ENCODE results near the gene RBPJ.

The RBPJ gene

DNA sequence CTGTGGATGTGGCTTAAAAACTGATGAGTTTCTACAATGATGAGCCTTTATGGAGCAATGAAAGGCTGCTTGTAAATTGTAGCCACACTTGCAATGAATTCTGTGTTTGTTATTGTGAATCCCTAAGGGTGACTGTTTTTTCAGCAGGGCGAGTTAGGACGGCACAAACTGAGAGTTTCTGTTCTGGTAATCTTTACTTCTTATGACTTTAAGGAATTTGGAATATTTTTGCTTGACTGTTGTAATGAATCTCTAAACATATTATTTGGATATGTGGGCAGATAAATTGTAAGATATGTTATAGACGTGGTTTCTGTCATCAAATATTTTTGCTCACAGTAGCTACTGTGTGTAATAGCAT, 22.2 kb downstream of the RBPJ start:
- DNase-seq (ENCODE audit: extremely low spot score), result no peak
- TF ChIP-seq, protein P1, sequence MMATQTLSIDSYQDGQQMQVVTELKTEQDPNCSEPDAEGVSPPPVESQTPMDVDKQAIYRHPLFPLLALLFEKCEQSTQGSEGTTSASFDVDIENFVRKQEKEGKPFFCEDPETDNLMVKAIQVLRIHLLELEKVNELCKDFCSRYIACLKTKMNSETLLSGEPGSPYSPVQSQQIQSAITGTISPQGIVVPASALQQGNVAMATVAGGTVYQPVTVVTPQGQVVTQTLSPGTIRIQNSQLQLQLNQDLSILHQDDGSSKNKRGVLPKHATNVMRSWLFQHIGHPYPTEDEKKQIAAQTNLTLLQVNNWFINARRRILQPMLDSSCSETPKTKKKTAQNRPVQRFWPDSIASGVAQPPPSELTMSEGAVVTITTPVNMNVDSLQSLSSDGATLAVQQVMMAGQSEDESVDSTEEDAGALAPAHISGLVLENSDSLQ (IDR thresholded peaks at IDR 0.05), result no peak
- TF ChIP-seq ARNT (IDR thresholded peaks at IDR 0.05) (no peak), CTBP1 (IDR thresholded peaks at IDR 0.05; ENCODE audit: borderline replicate concordance) (no peak), TARDBP (IDR thresholded peaks at IDR 0.05) (no peak), BHLHE40 (IDR thresholded peaks at IDR 0.05; ENCODE audit: borderline replicate concordance) (no peak), ZNF384 (IDR thresholded peaks at IDR 0.05) (no peak), HDGF (IDR thresholded peaks at IDR 0.05; ENCODE audit: borderline replicate concordance) (no peak), FOXK2 (IDR thresholded peaks at IDR 0.05) (no peak), L3MBTL2 (conservative IDR thresholded peaks at IDR 0.05) (no peak), FOXM1 (IDR thresholded peaks at IDR 0.05; ENCODE audit: borderline replicate concordance) (no peak), LEF1 (IDR thresholded peaks at IDR 0.05; ENCODE audit: borderline replicate concordance) (no peak), SP1 (IDR thresholded peaks at IDR 0.05) (no peak), SUZ12 (IDR thresholded peaks at IDR 0.05) (no peak), FOXA1 (IDR thresholded peaks at IDR 0.05) (no peak), ELF4 (IDR thresholded peaks at IDR 0.05) (no peak), NFRKB (IDR thresholded peaks at IDR 0.05) (no peak)
- ChIA-PET POLR2A (no interaction called here), CTCF (interaction anchor here (1.5 kb wide), 1 partner anchor 13 kb away, joined by 4 read pairs; no protein-coding TSS in a partner anchor)

DNA sequence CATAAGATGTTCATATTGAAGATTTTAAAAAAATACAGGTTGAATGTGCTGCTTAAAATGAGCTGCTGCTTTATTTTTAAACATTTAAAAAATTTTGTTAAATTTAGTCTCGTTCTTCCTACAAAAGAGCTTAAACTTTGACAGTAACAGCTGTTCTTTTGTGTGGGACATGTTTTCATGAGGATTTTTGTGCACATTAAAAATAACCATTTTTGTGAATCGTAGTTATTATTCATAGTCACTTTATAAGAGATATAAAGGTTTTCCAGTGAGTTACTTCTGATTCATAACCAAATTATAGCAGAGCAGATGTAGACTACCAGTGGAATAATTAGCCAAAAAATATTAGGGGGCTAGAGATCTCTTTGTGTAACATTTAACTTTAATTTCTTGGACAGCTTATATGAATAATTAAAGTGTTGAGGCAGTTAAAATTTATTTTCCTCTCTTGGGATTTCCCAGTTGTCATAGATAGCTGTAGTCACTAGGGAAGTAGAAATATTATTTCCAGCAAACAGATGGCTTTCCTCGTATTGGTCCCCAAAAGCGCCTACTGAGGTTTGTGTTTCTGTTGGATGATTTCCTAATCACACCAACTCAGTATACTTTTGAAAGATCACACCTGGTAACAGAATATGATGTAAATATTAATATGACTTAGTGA, 24.2 kb downstream of the RBPJ start:
- POLR2A ChIA-PET, result no interaction called here
- DNase-seq (ENCODE audit: extremely low spot score), result no peak
- TF ChIP-seq L3MBTL2 (conservative IDR thresholded peaks at IDR 0.05) (no peak), SP1 (IDR thresholded peaks at IDR 0.05) (no peak), ZNF384 (IDR thresholded peaks at IDR 0.05) (no peak), CTBP1 (IDR thresholded peaks at IDR 0.05; ENCODE audit: borderline replicate concordance) (no peak), NFRKB (IDR thresholded peaks at IDR 0.05) (no peak), FOXK2 (IDR thresholded peaks at IDR 0.05) (no peak), FOXM1 (IDR thresholded peaks at IDR 0.05; ENCODE audit: borderline replicate concordance) (no peak), TARDBP (IDR thresholded peaks at IDR 0.05) (no peak), LEF1 (IDR thresholded peaks at IDR 0.05; ENCODE audit: borderline replicate concordance) (no peak), FOXA1 (IDR thresholded peaks at IDR 0.05) (no peak)
- TF ChIP-seq, protein P1 (IDR thresholded peaks at IDR 0.05), result no peak
- CTCF ChIA-PET, result interaction anchor here (1.7 kb wide), 1 partner anchor 15 kb away, joined by 9 read pairs; no protein-coding TSS in a partner anchor

DNA sequence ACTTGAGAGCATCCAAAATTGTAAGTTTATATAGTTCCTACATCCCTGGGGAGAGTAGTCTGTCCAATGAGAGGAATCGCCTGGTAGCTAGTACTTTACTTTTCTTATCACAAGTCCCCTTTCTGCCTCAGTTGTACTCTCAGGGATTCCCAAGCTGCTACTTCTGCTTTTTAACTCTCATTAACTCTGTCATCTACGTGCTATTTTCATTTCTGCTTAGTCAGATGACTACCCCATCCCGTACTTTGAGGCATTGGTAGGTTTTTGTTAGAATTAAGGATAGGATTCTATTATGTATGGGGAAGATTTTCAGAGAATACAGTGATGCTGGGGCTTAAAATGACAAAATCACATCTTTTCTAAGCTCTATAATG, 24.7 kb downstream of the RBPJ start:
- TF ChIP-seq TARDBP (IDR thresholded peaks at IDR 0.05) (no peak), FOXM1 (IDR thresholded peaks at IDR 0.05; ENCODE audit: borderline replicate concordance) (no peak), CTBP1 (IDR thresholded peaks at IDR 0.05; ENCODE audit: borderline replicate concordance) (no peak), SP1 (IDR thresholded peaks at IDR 0.05) (no peak), NFRKB (IDR thresholded peaks at IDR 0.05) (no peak), L3MBTL2 (conservative IDR thresholded peaks at IDR 0.05) (no peak), SUZ12 (IDR thresholded peaks at IDR 0.05) (no peak), ARNT (IDR thresholded peaks at IDR 0.05) (no peak), ZNF384 (IDR thresholded peaks at IDR 0.05) (no peak), FOXA1 (IDR thresholded peaks at IDR 0.05) (no peak), ELF4 (IDR thresholded peaks at IDR 0.05) (no peak), HDGF (IDR thresholded peaks at IDR 0.05; ENCODE audit: borderline replicate concordance) (no peak), BHLHE40 (IDR thresholded peaks at IDR 0.05; ENCODE audit: borderline replicate concordance) (no peak), FOXK2 (IDR thresholded peaks at IDR 0.05) (no peak)
- TF ChIP-seq, protein P1 (IDR thresholded peaks at IDR 0.05), result no peak
- ChIA-PET POLR2A (no interaction called here), CTCF (interaction anchor here (1.7 kb wide), 1 partner anchor 15 kb away, joined by 9 read pairs; no protein-coding TSS in a partner anchor)
- no peak for DNase-seq (ENCODE audit: extremely low spot score)

DNA sequence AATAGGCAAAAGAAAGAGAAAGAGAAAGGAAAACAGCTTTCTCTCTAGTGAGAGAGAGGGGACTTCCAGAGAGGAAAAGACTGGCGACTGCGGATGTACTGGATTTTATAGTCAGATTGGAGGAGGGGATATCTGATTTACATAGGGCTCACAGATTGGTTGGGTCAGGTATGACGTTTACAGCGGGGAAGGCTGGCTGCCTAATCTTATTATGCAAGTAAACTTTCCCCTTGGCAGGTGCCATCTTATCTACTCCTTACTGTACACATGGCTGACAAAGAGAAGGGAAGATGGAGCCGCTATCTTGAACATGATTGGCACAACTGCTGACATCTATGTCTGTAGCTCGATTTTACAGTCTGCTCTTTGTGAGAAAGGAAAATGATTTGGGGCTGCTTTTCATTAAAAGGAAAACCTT, 25.4 kb downstream of the RBPJ start:
- ChIA-PET POLR2A (no interaction called here), CTCF (interaction anchor here (1.7 kb wide), 1 partner anchor 16 kb away, joined by 9 read pairs; no protein-coding TSS in a partner anchor)
- DNase-seq (ENCODE audit: extremely low spot score), result no peak
- no peak for TF ChIP-seq SUZ12 (IDR thresholded peaks at IDR 0.05)
- no peak for TF ChIP-seq ZNF384 (IDR thresholded peaks at IDR 0.05)
- no peak for TF ChIP-seq L3MBTL2 (conservative IDR thresholded peaks at IDR 0.05)
- no peak for TF ChIP-seq SP1 (IDR thresholded peaks at IDR 0.05)
- no peak for TF ChIP-seq BHLHE40 (IDR thresholded peaks at IDR 0.05; ENCODE audit: borderline replicate concordance)
- TF ChIP-seq, protein P1 (IDR thresholded peaks at IDR 0.05), result no peak
- TF ChIP-seq FOXM1 (IDR thresholded peaks at IDR 0.05; ENCODE audit: borderline replicate concordance), result no peak
- TF ChIP-seq FOXK2 (IDR thresholded peaks at IDR 0.05), result no peak
- no peak for TF ChIP-seq HDGF (IDR thresholded peaks at IDR 0.05; ENCODE audit: borderline replicate concordance)
- no peak for TF ChIP-seq FOXA1 (IDR thresholded peaks at IDR 0.05)
- no peak for TF ChIP-seq ARNT (IDR thresholded peaks at IDR 0.05)
- TF ChIP-seq TARDBP (IDR thresholded peaks at IDR 0.05), result no peak
- no peak for TF ChIP-seq ELF4 (IDR thresholded peaks at IDR 0.05)
- no peak for TF ChIP-seq NFRKB (IDR thresholded peaks at IDR 0.05)
- TF ChIP-seq LEF1 (IDR thresholded peaks at IDR 0.05; ENCODE audit: borderline replicate concordance), result no peak
- TF ChIP-seq CTBP1 (IDR thresholded peaks at IDR 0.05; ENCODE audit: borderline replicate concordance), result no peak

DNA sequence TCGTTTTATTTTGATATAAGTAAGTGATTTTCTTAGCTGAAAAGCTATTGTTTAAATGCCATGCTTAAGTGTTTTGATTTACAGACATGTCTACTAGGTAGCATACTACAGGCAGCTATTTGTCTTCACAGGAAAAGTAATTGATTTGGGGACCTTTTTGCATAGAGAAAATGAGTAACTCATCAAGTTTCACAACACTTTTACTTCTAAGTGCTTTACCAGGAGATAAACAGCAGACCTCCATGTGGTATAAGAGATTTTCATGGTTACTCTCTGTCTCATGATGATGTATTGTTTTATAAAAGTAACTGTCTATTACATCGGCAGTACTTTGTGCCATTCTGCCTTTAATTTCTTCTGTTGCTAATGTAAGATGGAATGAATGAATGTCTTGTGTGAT, 28.7 kb downstream of the RBPJ start:
- ChIA-PET CTCF (interaction anchor here (1.3 to 2.8 kb wide), 2 partner anchors 20 to 149 kb away, joined by 3 to 6 read pairs; no protein-coding TSS in a partner anchor), POLR2A (no interaction called here)
- DNase-seq (ENCODE audit: extremely low spot score), result no peak
- TF ChIP-seq ZNF384 (IDR thresholded peaks at IDR 0.05) (no peak), FOXA1 (IDR thresholded peaks at IDR 0.05) (no peak), BHLHE40 (IDR thresholded peaks at IDR 0.05; ENCODE audit: borderline replicate concordance) (no peak), CTBP1 (IDR thresholded peaks at IDR 0.05; ENCODE audit: borderline replicate concordance) (no peak), TARDBP (IDR thresholded peaks at IDR 0.05) (no peak), L3MBTL2 (conservative IDR thresholded peaks at IDR 0.05) (no peak), SP1 (IDR thresholded peaks at IDR 0.05) (no peak), HDGF (IDR thresholded peaks at IDR 0.05; ENCODE audit: borderline replicate concordance) (no peak), ARNT (IDR thresholded peaks at IDR 0.05) (no peak), NFRKB (IDR thresholded peaks at IDR 0.05) (no peak), LEF1 (IDR thresholded peaks at IDR 0.05; ENCODE audit: borderline replicate concordance) (no peak)
